K562 (cell line): ENCODE data around the gene SPIN1.

ENCODE experiments used
- BDP1 ChIP-seq: IDR thresholded peaks from 3 replicates; pipeline ENCODE4 v1.6.1; 2011; ENCODE audit not compliant: insufficient read length, insufficient read depth
- CCAR2 ChIP-seq: fragments of 200-400 bp; formaldehyde crosslinking; IDR thresholded peaks from 2 replicates; pipeline ENCODE4 v1.6.1; 2017; ENCODE audit warnings: mild to moderate bottlenecking, low read depth, low read length
- CEBPG ChIP-seq, 3 experiments: fragments of 200-800 bp in 1 of 3; sonication (Bioruptor generic) in 1 of 3; sonication (generic) in 1 of 3; formaldehyde crosslinking in 1 of 3; IDR thresholded peaks in 2 of 3; conservative IDR thresholded peaks in 1 of 3; 2 replicates each; pipeline versions ENCODE4 v1.6.1 to v1.8.0; 2016 to 2022; ENCODE audit warnings: missing compliant biosample characterization in 2 of 3, missing genetic modification characterization in 2 of 3, mild to moderate bottlenecking in 1 of 3, missing genetic modification reagents in 1 of 3
- CTCF ChIP-seq, 3 experiments: IDR thresholded peaks in 2 of 3; conservative IDR thresholded peaks in 1 of 3; 2 replicates each; pipeline ENCODE4 v1.5.1; 2011 to 2012; ENCODE audit warnings: low read length in 3 of 3, mild to moderate bottlenecking in 3 of 3, control low read depth in 2 of 3, improper control_type of control experiment in 1 of 3, inconsistent platforms in 1 of 3, low read depth in 1 of 3, mixed read lengths in 1 of 3, moderate library complexity in 1 of 3; ENCODE audit not compliant: insufficient read depth in 2 of 3
- EZH2 ChIP-seq: IDR thresholded peaks from 2 replicates; pipeline ENCODE4 v1.6.1; 2012; ENCODE audit warnings: low read depth, mild to moderate bottlenecking, inconsistent platforms, low read length, borderline replicate concordance
- HDAC1 ChIP-seq, 2 experiments: fragments of 450-650 bp; IDR thresholded peaks; 2 replicates each; pipeline ENCODE4 v1.6.1; 2016 to 2017; ENCODE audit warnings: inconsistent platforms in 1 of 2, mild to moderate bottlenecking in 1 of 2, moderate library complexity in 1 of 2
- PATZ1 ChIP-seq: fragments of 250-450 bp; sonication (Bioruptor Pico); IDR thresholded peaks from 2 replicates; pipeline ENCODE4 v1.5.0; 2020; ENCODE audit warnings: mild to moderate bottlenecking, borderline replicate concordance
- POLR2A ChIP-seq: fragments of 450-650 bp; conservative IDR thresholded peaks from 2 replicates; pipeline ENCODE4 v1.6.1; 2016
- RERE ChIP-seq: sonication (generic); formaldehyde crosslinking; IDR thresholded peaks from 2 replicates; pipeline ENCODE4 v1.8.0; 2023; ENCODE audit warnings: missing genetic modification reagents, mild to moderate bottlenecking, borderline replicate concordance
- RHOXF2B ChIP-seq: fragments of 250-450 bp; sonication (Bioruptor Pico); conservative IDR thresholded peaks from 2 replicates; pipeline ENCODE4 v1.5.1; 2021
- ZBED1 ChIP-seq: IDR thresholded peaks from 2 replicates; pipeline ENCODE4 v1.6.1; 2014
- ZNF124 ChIP-seq: sonication (generic); formaldehyde crosslinking; IDR thresholded peaks from 2 replicates; pipeline ENCODE4 v1.8.1; 2022; ENCODE audit warnings: missing genetic modification reagents
- ZNF232 ChIP-seq: sonication (generic); formaldehyde crosslinking; IDR thresholded peaks from 2 replicates; pipeline ENCODE4 v1.8.0; 2022; ENCODE audit warnings: mild to moderate bottlenecking, missing genetic modification reagents
- ZNF274 ChIP-seq: IDR thresholded peaks from 2 replicates; pipeline ENCODE4 v1.6.1; 2011; ENCODE audit warnings: low read depth, mild to moderate bottlenecking, low read length, moderate library complexity, borderline replicate concordance

GRCh38 chr9:88464851-88465250 lies 76.6 kb downstream of the SPIN1 start:
- no peak for TF ChIP-seq CTCF (IDR thresholded peaks at IDR 0.05 in 2 of 3, conservative IDR thresholded peaks at IDR 0.05 in 1 of 3; ENCODE audit: insufficient read depth in 2 of 3, low read depth in 1 of 3, low read length in 3 of 3)
- no peak for TF ChIP-seq POLR2A
- TF ChIP-seq RHOXF2B (CRISPR knock-in tag): no peak
- TF ChIP-seq HDAC1 (IDR thresholded peaks at IDR 0.05): no peak
- no peak for TF ChIP-seq PATZ1
- TF ChIP-seq ZNF232: no peak
- no peak for TF ChIP-seq ZBED1
- TF ChIP-seq BDP1: no peak
- no peak for TF ChIP-seq CCAR2
- no peak for TF ChIP-seq CEBPG (CRISPR knock-in tag; IDR thresholded peaks at IDR 0.05)
- no peak for TF ChIP-seq CEBPG (tag; conservative IDR thresholded peaks at IDR 0.05 in 1 of 2, IDR thresholded peaks at IDR 0.05 in 1 of 2)
- no peak for TF ChIP-seq ZNF124 (CRISPR knock-in tag)
- TF ChIP-seq ZNF274: no peak
- TF ChIP-seq EZH2: no peak
- no peak for TF ChIP-seq RERE (CRISPR knock-in tag)
